Right lobe of liver (tissue), 4 donors: ENCODE results near the gene ANKRD13A.

ENCODE experiments used
- CTCF ChIP-seq, 4 donors: fragments of 200-600 bp in 3 of 4; fragments of 450-650 bp in 1 of 4; IDR thresholded peaks; one replicate each; pipeline versions ENCODE4 v1.5.1 to v1.8.0; 2016 to 2022; ENCODE audit warnings: antibody characterized with exemption in 4 of 4, mild to moderate bottlenecking in 2 of 4
- POLR2A ChIP-seq: fragments of 450-650 bp; IDR thresholded peaks from one replicate; pipeline ENCODE4 v1.6.1; 2017; ENCODE audit warnings: antibody characterized with exemption, mild to moderate bottlenecking
- donor health status: DM: no; HTN: no; CAD: no.
- donor health status: DM: no; HTN: no; CAD: no.
- donor health status: DM: no; HTN: yes; CAD: no.

- no peak for TF ChIP-seq CTCF (IDR thresholded peaks at IDR 0.05)
- no peak for TF ChIP-seq POLR2A
These were observed 11.6 kb upstream of the ANKRD13A start for GRCh38 chr12:109987615-109988014.
